Skin of body (tissue), 3 donors: Measurements from ENCODE around the gene CNOT6. TPM values are rescaled to one million over a fixed set of nuclear protein-coding genes. Genes with fewer than 3 reads are reported as not detected.

Experiments used
- DNase-seq: peaks from one replicate; lab custom pipeline; 2025; lab: John Stamatoyannopoulos, UW
- small RNA-seq: library from RNA; depleted of rRNA; stranded (forward); fragments of <200 nt; gene quantifications from one replicate; pipeline ENCODE3, GENCODE V24; 2014; ENCODE audit warnings: low replicate concordance
- total RNA-seq: library from RNA; depleted of rRNA; stranded (reverse); fragments of >200 nt; gene quantifications from one replicate; pipeline ENCODE4 v1.2.3, GENCODE V29; 2014

CNOT6 gene
- total RNA-seq, 1 donor from 2014 or later = 25.0 TPM

- DNase-seq = no peak
Measured at GRCh38 chr5:180618829-180619562, 124.8 kb downstream of the CNOT6 start.

GRCh38 chr5:180619563-180619915 lies 125.4 kb downstream of the CNOT6 start:
- no peak for DNase-seq

- DNase-seq = no peak
Measured at GRCh38 chr5:180620014-180620413, 125.8 kb downstream of the CNOT6 start.

GRCh38 chr5:180621311-180621710 lies 127.1 kb downstream of the CNOT6 start:
- no peak for DNase-seq

- no peak for DNase-seq
Measured at GRCh38 chr5:180622910-180623309, 128.7 kb downstream of the CNOT6 start.

GRCh38 chr5:180623411-180623834 lies 129.2 kb downstream of the CNOT6 start:
- DNase-seq = no peak

- DNase-seq = no peak
Measured at GRCh38 chr5:180623844-180624243, 129.7 kb downstream of the CNOT6 start.

- DNase-seq = no peak
Measured at GRCh38 chr5:180624587-180624986, 130.4 kb downstream of the CNOT6 start.

- no peak for DNase-seq
Measured at GRCh38 chr5:180625125-180625790, 131.1 kb downstream of the CNOT6 start.

- DNase-seq = no peak
Measured at GRCh38 chr5:180625791-180626660, 131.8 kb downstream of the CNOT6 start.

- no peak for DNase-seq
Measured at GRCh38 chr5:180626661-180627385, 132.6 kb downstream of the CNOT6 start.

- DNase-seq = no peak
Measured at GRCh38 chr5:180627386-180628120, 133.4 kb downstream of the CNOT6 start.

Small RNA genes within 50 kb of the gene (small RNA-seq; reads per million reads assigned to genes)
- gene RNU6-525P = not detected

Other genes with a start within 250 kb of the CNOT6 start
- 18.8 TPM for gene MAPK9, start 202.3 kb upstream of the CNOT6 start, total RNA-seq
- gene GFPT2, start 141.0 kb upstream of the CNOT6 start, total RNA-seq = 7.5 TPM
- gene SCGB3A1, start 97.1 kb downstream of the CNOT6 start, total RNA-seq = not detected
- gene FLT4, start 155.2 kb downstream of the CNOT6 start, total RNA-seq = 7.5 TPM
- gene OR2Y1, start 245.7 kb downstream of the CNOT6 start, total RNA-seq = not detected